Nephron progenitor cell (in vitro differentiated cells): ENCODE results near the gene AFP.

Source experiments
- DNase-seq: peaks from one replicate; pipeline ENCODE4 v3.0.0; 2021
- H3K27ac Mint-ChIP-seq: 2 replicates; pipeline ENCODE4 v1.8.0; 2021; ENCODE audit warnings: mild to moderate bottlenecking, moderate library complexity, mixed read lengths
- H3K27me3 Mint-ChIP-seq: 2 replicates; pipeline ENCODE4 v1.8.0; 2021; ENCODE audit warnings: mild to moderate bottlenecking, low read depth, mixed read lengths; ENCODE audit not compliant: poor library complexity
- H3K36me3 Mint-ChIP-seq: 2 replicates; pipeline ENCODE4 v1.8.0; 2021; ENCODE audit warnings: low read depth, mixed read lengths
- H3K4me1 Mint-ChIP-seq: 2 replicates; pipeline ENCODE4 v1.8.0; 2021; ENCODE audit warnings: mixed read lengths
- H3K4me3 Mint-ChIP-seq: 2 replicates; pipeline ENCODE4 v1.8.0; 2021; ENCODE audit warnings: mild to moderate bottlenecking, moderate library complexity, mixed read lengths
- H3K9me3 Mint-ChIP-seq: 2 replicates; pipeline ENCODE4 v1.8.0; 2021; ENCODE audit warnings: mild to moderate bottlenecking, moderate library complexity, mixed read lengths
- CTCF ChIP-seq: fragments of 200-600 bp; sonication (generic); IDR thresholded peaks from 2 replicates; pipeline ENCODE4 v1.5.0; 2021; ENCODE audit warnings: antibody characterized with exemption

Gene AFP

GRCh38 chr4:73426666-73427065, 9.4 kb upstream of the AFP start:
- no peak overlapping the region for H3K27ac Mint-ChIP-seq
- H3K36me3 Mint-ChIP-seq = no peaks in the 10 kb centered on the region
- no peak for DNase-seq
- H3K27me3 Mint-ChIP-seq = peaks cover 3% of the 10 kb centered on the region
- no peaks in the 10 kb centered on the region for H3K4me1 Mint-ChIP-seq
- H3K4me3 Mint-ChIP-seq = no peak overlapping the region
- H3K9me3 Mint-ChIP-seq = no peaks in the 10 kb centered on the region
- no peak for TF ChIP-seq CTCF

- Mint-ChIP-seq H3K27ac (no peak overlapping the region), H3K4me1 (no peaks in the 10 kb centered on the region), H3K4me3 (no peak overlapping the region), H3K27me3 (peaks cover 3% of the 10 kb centered on the region), H3K9me3 (no peaks in the 10 kb centered on the region), H3K36me3 (no peaks in the 10 kb centered on the region)
- no peak for TF ChIP-seq CTCF
- no peak for DNase-seq
Measured at GRCh38 chr4:73429118-73429517, 6.9 kb upstream of the AFP start.

DNA sequence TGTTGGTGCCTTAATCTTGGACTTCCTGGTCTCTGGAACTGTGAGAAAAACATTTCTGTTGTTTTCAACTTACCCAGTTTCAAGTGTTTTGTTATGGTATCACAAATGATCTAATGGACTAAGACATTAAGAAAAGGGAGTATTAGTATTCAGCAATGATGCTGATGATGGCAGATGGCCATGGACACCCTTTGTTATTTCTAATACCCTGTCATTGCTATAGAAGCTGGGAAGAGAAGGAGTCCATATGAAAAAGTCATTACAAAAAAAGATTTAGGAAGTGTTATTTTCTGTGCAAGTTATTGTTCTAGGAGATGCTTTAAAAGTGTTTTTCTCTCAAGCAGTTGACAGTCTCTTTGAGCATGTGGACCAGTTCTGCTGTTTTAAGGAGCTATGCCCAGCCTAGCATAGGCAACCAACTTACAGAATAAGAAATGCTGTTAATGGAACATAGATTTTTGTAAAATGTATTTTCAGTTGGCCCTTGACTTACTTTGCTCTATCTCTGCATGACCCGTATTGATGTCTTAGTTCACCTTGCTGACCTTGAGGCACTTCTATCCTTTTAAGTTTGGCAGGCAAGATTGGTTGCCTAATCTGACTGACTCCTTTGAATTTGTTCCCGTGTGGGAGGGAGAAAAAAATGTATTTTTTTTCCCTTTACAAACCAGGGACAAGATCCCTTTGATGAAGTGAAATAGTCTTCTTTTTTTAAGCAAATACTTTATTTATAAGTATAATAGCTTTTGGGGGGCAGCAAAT, 6.0 kb upstream of the AFP start:
- H3K27me3 Mint-ChIP-seq = peaks cover 3% of the 10 kb centered on the region
- H3K36me3 Mint-ChIP-seq = no peaks in the 10 kb centered on the region
- H3K4me3 Mint-ChIP-seq = no peak overlapping the region
- no peak for TF ChIP-seq CTCF
- H3K27ac Mint-ChIP-seq = no peak overlapping the region
- no peaks in the 10 kb centered on the region for H3K4me1 Mint-ChIP-seq
- no peaks in the 10 kb centered on the region for H3K9me3 Mint-ChIP-seq
- no peak for DNase-seq

DNA sequence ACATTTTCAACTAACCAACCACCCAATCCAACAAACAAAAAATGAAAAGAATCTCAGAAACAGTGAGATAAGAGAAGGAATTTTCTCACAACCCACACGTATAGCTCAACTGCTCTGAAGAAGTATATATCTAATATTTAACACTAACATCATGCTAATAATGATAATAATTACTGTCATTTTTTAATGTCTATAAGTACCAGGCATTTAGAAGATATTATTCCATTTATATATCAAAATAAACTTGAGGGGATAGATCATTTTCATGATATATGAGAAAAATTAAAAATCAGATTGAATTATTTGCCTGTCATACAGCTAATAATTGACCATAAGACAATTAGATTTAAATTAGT, 4.2 kb upstream of the AFP start:
- H3K4me1 Mint-ChIP-seq = no peaks in the 10 kb centered on the region
- no peak overlapping the region for H3K4me3 Mint-ChIP-seq

GRCh38 chr4:73432169-73433000, 3.6 kb upstream of the AFP start:
- no peaks in the 10 kb centered on the region for H3K27me3 Mint-ChIP-seq
- no peaks in the 10 kb centered on the region for H3K4me1 Mint-ChIP-seq
- H3K36me3 Mint-ChIP-seq = no peaks in the 10 kb centered on the region
- no peak for TF ChIP-seq CTCF
- H3K9me3 Mint-ChIP-seq = no peaks in the 10 kb centered on the region
- H3K27ac Mint-ChIP-seq = no peak overlapping the region
- DNase-seq = no peak
- H3K4me3 Mint-ChIP-seq = no peak overlapping the region

More for the DNA sequence above, 4.2 kb upstream of the AFP start:
- Mint-ChIP-seq H3K9me3 (no peaks in the 10 kb centered on the region), H3K36me3 (no peaks in the 10 kb centered on the region), H3K27ac (no peak overlapping the region), H3K27me3 (no peaks in the 10 kb centered on the region)
- no peak for DNase-seq
- no peak for TF ChIP-seq CTCF
